HG03064 (cell line): ENCODE results near the gene ATP9B.
"Not testable (repeated sequence)": the region's sequence is repeated elsewhere in the genome, so short reads cannot be mapped to it uniquely, and the experiment has no call there.

Source experiments
- ATAC-seq: cut with Tn5 transposase; IDR thresholded peaks from one replicate; pipeline ENCODE4 v1.9.1; 2021; ENCODE audit warnings: low read depth; ENCODE audit not compliant: unreplicated experiment

ATP9B gene

GRCh38 chr18:79123948-79124347 is 54.8 kb downstream of the ATP9B start:
- ATAC-seq, result no peak

- ATAC-seq, result no peak
These were observed 59.9 kb downstream of the ATP9B start for GRCh38 chr18:79129120-79129519.

GRCh38 chr18:79133724-79134123 is 64.5 kb downstream of the ATP9B start:
- ATAC-seq, result no peak

GRCh38 chr18:79135924-79136323 is 66.7 kb downstream of the ATP9B start:
- ATAC-seq, result no peak

GRCh38 chr18:79136742-79137141 is 67.5 kb downstream of the ATP9B start:
- ATAC-seq, result no peak

- no peak for ATAC-seq
These were observed 70.0 kb downstream of the ATP9B start for GRCh38 chr18:79139206-79139605.

GRCh38 chr18:79147014-79147413 is 77.8 kb downstream of the ATP9B start:
- no peak for ATAC-seq

- ATAC-seq, result no peak
These were observed 82.0 kb downstream of the ATP9B start for GRCh38 chr18:79151191-79151590.

- ATAC-seq, result no peak
These were observed 87.1 kb downstream of the ATP9B start for GRCh38 chr18:79156327-79156726.

GRCh38 chr18:79164706-79165105 is 95.5 kb downstream of the ATP9B start:
- ATAC-seq, result no peak

GRCh38 chr18:79166702-79167101 is 97.5 kb downstream of the ATP9B start:
- no peak for ATAC-seq

- ATAC-seq, result no peak
These were observed 98.5 kb downstream of the ATP9B start for GRCh38 chr18:79167526-79168190.

- no peak for ATAC-seq
These were observed 100.9 kb downstream of the ATP9B start for GRCh38 chr18:79169958-79170555.

GRCh38 chr18:79172331-79172730 is 103.1 kb downstream of the ATP9B start:
- ATAC-seq, result not testable (repeated sequence)

GRCh38 chr18:79173742-79174141 is 104.5 kb downstream of the ATP9B start:
- ATAC-seq, result no peak

GRCh38 chr18:79178113-79178531 is 108.9 kb downstream of the ATP9B start:
- ATAC-seq, result no peak

- ATAC-seq, result no peak
These were observed 113.0 kb downstream of the ATP9B start for GRCh38 chr18:79182047-79182713.

- ATAC-seq, result no peak
These were observed 116.5 kb downstream of the ATP9B start for GRCh38 chr18:79185648-79186047.

- ATAC-seq, result peak; percentile 79
These were observed 117.5 kb downstream of the ATP9B start for GRCh38 chr18:79186649-79187048.

- no peak for ATAC-seq
These were observed 118.5 kb downstream of the ATP9B start for GRCh38 chr18:79187532-79188277.

GRCh38 chr18:79191418-79191817 is 122.2 kb downstream of the ATP9B start:
- ATAC-seq, result no peak
